Limb (tissue), 2 donors: Measurements from ENCODE around the gene EFHC1.
A peak's percentile ranks its signal among the peaks of the same experiment; 100 is the strongest.
"Not testable (repeated sequence)": the region's sequence is repeated elsewhere in the genome, so short reads cannot be mapped to it uniquely, and the experiment has no call there.

Source experiments
- DNase-seq, 2 donors: peaks; one replicate each; pipeline ENCODE4 v3.0.0-alpha.2; 2016; ENCODE audit errors: extremely low spot score in 2 of 2

The EFHC1 gene

GRCh38 chr6:52399511-52400312, 20.4 kb upstream of the EFHC1 start:
- DNase-seq = peak in 1 of 2 donors; percentile 65

- DNase-seq = no peak
These were observed 19.7 kb upstream of the EFHC1 start for GRCh38 chr6:52400313-52401041.

- no peak for DNase-seq
These were observed 17.1 kb upstream of the EFHC1 start for GRCh38 chr6:52403086-52403485.

- no peak for DNase-seq
These were observed 16.5 kb upstream of the EFHC1 start for GRCh38 chr6:52403627-52404026.

- no peak for DNase-seq
These were observed 14.9 kb upstream of the EFHC1 start for GRCh38 chr6:52405243-52405642.

GRCh38 chr6:52407467-52407866, 12.7 kb upstream of the EFHC1 start:
- no peak for DNase-seq

- no peak for DNase-seq
These were observed 10.6 kb upstream of the EFHC1 start for GRCh38 chr6:52409499-52409898.

- DNase-seq = no peak
These were observed 9.2 kb upstream of the EFHC1 start for GRCh38 chr6:52410979-52411378.

- no peak for DNase-seq
These were observed 8.2 kb upstream of the EFHC1 start for GRCh38 chr6:52411911-52412310.

- no peak for DNase-seq
These were observed 4.8 kb upstream of the EFHC1 start for GRCh38 chr6:52415333-52415732.

GRCh38 chr6:52415917-52416628, 4.1 kb upstream of the EFHC1 start:
- DNase-seq = no peak

GRCh38 chr6:52416629-52417151, 3.5 kb upstream of the EFHC1 start:
- DNase-seq = peak in 1 of 2 donors; percentile 61

- DNase-seq = no peak
These were observed 2.4 kb upstream of the EFHC1 start for GRCh38 chr6:52417675-52418111.

- DNase-seq = no peak
These were observed 1.5 kb upstream of the EFHC1 start for GRCh38 chr6:52418606-52419005.

- peak; percentile 24 to 72 for DNase-seq
These were observed 671 bp downstream of the EFHC1 start for GRCh38 chr6:52420668-52421358.

GRCh38 chr6:52422156-52422555, 2.0 kb downstream of the EFHC1 start:
- no peak for DNase-seq

GRCh38 chr6:52423448-52423847, 3.3 kb downstream of the EFHC1 start:
- no peak for DNase-seq

GRCh38 chr6:52423971-52424381, 3.8 kb downstream of the EFHC1 start:
- peak in 1 of 2 donors; percentile 58 for DNase-seq

- DNase-seq = no peak
These were observed 4.4 kb downstream of the EFHC1 start for GRCh38 chr6:52424513-52424912.

GRCh38 chr6:52426667-52427066, 6.5 kb downstream of the EFHC1 start:
- DNase-seq = no peak

GRCh38 chr6:52433294-52433693, 13.2 kb downstream of the EFHC1 start:
- DNase-seq = not testable (repeated sequence)
